ENCODE results near the gene USP44.

DNA sequence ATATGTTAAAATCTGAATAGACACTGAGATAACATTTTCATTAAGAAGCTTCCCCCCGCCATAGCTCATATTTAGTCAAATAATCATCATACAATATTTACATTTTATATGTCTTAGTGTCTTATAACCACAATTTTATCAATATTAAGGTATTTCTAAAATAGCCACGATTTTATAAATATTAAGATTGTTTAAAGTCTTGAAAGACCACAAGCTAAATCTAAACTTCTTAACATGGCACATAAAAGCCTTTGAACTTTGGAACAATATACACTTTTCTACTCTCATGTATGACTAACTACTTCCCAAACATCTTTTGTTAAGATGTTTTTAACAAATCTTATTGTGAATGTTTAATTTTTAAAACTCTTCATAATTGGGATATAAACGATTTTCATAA, 6.5 kb downstream of the USP44 start:
- TF ChIP-seq, protein P1, sequence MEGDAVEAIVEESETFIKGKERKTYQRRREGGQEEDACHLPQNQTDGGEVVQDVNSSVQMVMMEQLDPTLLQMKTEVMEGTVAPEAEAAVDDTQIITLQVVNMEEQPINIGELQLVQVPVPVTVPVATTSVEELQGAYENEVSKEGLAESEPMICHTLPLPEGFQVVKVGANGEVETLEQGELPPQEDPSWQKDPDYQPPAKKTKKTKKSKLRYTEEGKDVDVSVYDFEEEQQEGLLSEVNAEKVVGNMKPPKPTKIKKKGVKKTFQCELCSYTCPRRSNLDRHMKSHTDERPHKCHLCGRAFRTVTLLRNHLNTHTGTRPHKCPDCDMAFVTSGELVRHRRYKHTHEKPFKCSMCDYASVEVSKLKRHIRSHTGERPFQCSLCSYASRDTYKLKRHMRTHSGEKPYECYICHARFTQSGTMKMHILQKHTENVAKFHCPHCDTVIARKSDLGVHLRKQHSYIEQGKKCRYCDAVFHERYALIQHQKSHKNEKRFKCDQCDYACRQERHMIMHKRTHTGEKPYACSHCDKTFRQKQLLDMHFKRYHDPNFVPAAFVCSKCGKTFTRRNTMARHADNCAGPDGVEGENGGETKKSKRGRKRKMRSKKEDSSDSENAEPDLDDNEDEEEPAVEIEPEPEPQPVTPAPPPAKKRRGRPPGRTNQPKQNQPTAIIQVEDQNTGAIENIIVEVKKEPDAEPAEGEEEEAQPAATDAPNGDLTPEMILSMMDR (IDR thresholded peaks at IDR 0.05) = no peak
- TF ChIP-seq POLR2AphosphoS5 (IDR thresholded peaks at IDR 0.05) (no peak), POLR2A (IDR thresholded peaks at IDR 0.05) (no peak), EP300 (IDR thresholded peaks at IDR 0.05) (no peak)
